Activated T-helper 1 cell treated with anti-CD3 and anti-CD28 coated beads, Interleukin-2, amount 50 U/mL, for 16 hours (primary cell): ENCODE data around the gene ATF5.

ENCODE experiments used
- DNase-seq, 2 donors: peaks; one replicate each; pipeline ENCODE4 v3.0.0-alpha.2; 2020; ENCODE audit warnings: low read depth in 1 of 2, low spot score in 1 of 2

ATF5 gene

DNA sequence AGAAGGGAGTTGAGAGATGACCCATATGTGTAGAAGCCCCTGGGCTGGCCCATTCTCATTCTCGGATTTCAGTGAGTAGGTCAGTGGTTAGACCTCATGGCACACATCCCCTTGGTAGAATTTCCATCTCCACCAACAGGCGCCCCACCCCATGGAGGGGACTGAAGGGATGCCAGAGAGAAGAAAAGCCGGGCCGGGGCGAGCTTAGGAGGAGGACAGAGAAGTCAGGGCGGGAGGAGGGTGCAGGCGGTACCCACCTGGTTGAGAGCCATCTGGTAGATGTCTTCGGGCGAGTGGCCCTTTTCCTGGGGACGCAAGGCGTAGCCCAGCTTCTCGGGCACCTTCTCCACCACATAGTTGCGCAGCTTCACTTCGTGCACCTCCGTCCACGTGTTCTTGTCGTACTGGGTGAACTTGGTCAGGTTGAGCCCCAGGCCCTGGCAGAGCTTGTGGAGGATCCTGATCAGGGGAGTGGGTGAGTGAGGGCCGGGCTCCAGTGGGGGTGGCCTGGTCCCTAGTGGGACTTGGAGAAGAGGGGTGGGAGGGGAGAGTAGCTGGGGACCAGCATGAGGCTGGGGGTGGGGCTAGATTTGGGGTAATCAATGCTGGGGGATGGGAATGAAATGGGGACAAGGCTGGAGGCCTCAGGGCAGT, 34.9 kb upstream of the ATF5 start:
- DNase-seq, result no peak

DNA sequence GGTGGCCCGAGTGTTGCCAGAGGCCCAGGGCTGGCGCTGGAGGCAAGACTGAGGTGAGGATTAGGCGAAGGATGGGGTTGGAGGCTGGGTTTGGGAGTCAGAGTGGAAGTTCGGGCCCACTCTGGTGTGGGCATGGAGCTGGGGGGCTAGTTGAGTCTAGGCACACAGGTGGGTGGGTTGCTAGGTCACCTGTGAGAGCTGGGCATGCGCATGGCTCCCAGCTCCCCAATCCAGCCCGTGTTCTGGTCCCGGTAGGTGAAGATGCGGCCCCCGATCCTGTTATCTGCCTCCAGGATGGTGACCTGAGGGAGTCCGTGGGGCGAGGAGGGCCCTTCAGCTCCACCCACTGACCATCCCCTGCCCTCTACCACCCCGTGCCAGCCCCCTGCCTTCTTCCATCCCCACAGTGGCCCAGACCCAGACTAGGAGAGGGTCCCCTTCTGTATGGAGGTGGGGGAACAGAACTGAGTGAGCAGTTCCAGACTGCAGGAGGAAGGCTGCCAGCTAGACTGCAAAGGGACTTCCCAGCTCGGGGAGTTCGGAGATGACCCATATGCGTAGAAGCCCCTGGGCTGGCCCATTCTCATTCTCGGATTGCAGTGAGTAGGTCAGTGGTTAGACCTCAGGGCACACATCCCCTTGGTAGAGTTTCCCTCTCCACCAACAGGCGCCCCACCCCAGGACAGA, 34.0 kb upstream of the ATF5 start:
- no peak for DNase-seq

DNA sequence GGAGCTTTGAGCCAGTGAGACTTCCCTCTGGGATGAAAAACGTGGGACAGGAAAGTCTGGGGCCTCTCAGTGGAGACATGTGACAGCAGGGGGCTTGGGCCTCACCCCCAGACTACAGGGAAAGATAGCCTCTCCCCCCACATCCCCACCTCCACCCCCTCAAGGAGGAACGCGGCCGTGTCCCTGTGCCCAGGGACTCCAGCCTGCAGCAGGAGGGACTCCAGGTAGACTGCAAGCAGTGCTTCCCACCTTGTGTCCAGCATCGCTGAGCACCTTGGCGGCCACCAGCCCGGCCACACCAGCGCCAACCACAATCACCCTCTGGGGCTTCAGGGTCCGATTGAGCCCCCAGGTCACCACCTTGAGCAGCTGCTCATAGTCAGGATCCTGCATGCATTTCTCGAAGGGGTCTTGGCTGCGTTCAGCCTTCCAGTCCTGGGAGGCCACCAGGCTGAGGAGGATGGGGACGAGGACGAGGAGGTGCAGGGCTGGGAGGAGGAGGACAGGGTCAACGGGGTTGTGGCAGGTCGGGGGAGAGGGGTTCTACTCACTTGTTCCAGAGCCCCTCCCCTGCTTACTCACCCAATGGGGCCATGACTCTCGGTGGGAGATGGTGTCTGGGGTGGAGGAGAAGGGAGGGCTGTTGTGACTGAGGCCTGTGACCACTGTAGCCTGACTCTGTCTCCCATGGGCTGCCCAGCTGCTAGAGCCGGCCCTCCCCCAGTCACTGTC, 33.3 kb upstream of the ATF5 start:
- no peak for DNase-seq

DNA sequence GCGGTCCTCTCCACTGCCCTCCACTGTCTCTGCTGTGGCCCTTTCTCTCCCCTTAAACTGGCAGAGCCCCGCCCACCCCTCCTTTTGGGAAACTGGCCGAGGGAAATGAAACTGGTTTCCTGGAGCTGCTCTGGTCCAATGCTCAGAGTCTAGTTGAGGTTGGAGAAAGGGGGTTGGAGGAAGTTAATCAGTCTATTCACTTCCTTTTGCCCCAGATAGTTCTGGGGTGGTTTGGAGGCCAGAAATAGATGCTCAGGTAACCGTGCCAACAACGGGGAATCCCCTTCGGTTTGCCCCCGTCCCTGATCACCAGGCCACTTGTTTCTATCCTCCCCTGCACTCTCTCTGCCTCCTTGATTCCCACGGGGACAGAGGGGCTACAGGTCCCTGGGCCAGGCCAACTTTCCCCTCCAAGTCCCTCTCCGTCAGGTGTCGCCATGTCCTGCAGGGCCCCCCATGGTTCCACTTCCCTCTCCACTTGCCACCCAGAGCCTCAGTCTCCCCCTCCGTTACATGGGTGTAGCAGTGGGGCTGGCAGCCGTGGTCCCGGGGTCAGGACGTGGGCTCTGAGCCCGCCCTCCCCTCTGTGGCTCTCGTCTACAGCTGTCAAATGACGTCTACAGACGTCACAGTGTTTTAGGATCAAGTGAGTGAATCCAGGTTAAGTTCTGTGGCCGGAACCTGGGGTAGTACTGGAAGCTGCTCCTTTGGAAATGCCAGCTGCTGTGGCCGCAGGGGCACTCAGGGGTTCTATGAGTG, 32.0 kb upstream of the ATF5 start, which contains the start of gene IL4I1:
IL4I1 (minus strand) TSS at position 25 of the 759 bp plus-strand sequence. CDS start 727 bp downstream, outside the sequence.
- DNase-seq, result peak in 1 of 2 donors; percentile 40

DNA sequence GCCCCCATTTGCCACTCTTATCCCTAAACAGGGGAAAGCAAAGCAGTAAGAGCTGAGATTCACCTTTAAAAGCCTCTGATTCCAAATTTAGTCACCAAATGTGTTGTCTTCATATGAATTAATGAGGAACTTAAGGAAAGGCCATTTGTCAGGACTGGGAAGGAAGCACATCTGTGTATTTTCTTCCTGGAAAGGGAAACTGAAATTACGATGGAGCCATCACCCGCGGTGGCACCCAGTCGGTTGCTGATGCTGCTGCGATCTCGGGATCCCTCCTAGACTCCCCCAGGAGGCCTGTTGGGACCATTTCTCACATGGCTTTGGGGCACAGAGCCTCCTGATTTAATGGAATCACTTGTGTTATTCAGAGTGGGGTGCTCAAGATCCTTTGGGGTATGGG, 24.9 kb upstream of the ATF5 start:
- DNase-seq, result no peak

DNA sequence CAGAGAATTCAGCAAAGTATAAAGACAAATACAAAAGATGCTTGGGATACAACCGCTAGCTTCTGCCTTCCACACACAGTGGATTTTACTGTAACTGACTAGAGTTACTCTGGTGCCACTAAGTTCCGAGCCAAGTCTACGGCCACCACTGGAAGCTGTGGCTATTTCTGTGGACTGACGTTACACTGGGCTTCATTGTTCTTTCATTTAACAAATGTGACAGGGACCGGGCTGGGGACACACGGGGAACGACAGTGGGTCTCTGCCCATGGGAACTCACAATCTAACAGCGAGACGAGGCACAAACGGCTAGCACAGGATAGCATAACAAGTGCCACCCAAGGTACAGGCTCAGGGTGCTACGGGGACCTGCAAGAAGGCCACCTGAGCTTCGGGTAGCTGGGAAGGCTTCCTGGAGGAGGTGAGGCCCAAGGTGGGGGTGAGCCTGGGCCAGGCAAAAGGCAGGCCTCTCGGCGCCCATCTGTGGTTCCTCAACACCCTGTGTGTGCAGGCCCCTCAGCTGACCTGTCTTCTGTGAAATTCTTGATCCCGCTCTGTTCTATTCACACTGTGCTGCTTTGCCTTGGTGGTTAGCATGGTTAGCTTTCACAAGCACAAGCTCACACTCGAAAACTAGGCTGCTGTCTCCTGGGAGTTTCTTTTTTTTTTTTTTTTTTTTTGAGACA, 22.0 kb upstream of the ATF5 start:
- DNase-seq, result no peak

DNA sequence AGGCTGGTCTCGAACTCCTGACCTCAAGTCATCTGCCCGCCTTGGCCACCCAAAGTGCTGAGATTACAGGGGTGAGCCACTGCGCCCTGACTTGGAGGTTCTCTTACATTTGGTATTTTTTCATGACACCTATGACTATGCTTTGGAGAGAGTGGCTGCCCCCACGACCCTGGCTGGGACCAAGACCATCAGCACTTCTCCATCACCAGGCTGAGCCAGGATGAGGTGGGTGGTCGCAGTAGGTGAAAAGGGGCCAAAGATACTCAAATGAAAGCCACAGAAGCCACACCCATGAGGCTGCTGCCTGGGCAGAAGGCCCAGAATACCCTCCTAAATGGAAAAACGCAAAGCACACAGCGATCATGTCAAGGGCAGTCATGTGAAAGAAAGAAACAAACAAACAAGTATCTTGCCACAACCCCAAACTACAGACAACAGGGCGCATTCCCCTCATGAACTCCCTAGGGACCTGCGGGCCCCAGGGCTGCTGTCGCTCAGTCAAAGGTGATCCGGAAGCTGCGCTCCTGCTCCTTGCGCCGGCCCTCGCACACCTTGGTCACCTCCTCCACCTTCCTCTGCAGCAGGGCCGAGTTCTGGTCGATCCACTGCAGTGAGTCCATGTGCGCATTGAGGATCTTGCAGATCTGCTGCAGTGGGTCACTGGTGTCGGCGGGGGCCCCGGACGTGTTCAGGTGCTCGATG, 21.1 kb upstream of the ATF5 start:
- no peak for DNase-seq

DNA sequence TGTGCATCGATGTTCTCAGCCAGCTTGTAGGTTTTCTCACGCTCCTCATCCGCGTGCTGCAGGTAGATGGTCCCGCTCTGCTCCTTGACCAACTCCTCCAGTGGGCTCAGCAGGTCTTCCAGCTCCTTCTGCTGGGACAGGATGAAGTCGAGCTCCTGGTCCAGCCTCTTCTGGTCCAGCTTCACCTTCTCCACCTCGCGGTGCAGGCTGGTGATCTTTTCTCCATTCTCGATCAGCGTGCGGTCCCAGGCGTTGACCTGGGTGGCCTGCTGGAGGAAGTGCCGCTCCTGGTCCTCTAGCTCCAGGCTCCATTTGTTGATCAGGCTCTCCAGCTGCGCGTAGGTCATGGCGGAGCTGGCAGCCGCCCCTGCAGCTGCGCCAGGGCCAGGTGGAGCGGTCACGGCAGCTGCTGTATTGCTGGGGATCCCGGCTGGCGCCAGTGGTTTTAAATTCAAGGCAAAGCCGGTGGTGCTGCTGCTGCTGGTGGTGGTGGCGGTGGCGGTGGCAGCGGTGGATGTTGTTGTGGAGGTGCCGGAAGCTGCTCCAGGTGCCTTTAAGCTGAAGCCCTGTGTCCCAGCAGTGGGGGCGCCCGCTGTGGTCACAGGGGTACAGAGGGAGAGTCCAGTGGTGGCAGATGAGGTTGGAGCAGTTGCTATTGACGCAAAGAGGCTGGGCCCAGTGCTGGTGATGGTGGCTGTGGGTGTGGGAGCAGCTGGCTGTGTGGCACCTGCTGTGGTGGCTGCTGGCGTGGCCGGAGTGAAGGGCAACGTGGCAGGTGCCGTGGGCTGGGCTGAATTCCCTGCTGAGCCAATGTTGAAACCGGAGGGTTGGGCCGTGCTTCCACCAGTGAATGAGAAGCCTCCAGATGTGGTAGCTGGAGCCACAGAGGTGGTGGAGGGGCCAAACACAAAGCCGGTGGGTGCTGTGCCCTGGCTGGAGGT, 20.3 kb upstream of the ATF5 start:
- DNase-seq, result no peak

DNA sequence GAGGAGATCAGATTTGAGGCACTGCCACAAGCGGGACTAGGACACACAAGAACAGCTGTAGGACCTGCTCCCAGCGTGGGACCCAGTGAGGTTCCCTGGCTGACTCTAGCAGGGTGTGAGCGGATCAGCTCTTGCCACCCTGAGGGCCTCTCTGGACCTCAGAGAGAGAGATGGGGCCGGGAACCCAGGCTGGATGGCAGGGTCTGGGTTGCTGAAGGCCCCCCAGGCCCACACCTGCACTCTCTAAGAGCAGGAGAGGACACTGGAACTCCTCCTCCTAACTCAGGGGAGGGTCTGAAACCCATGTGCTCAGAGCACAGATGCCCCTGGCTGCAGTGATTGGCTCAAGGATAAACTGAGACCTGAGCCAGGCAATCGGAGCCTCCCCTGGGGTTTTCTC, 18.8 kb upstream of the ATF5 start:
- no peak for DNase-seq

DNA sequence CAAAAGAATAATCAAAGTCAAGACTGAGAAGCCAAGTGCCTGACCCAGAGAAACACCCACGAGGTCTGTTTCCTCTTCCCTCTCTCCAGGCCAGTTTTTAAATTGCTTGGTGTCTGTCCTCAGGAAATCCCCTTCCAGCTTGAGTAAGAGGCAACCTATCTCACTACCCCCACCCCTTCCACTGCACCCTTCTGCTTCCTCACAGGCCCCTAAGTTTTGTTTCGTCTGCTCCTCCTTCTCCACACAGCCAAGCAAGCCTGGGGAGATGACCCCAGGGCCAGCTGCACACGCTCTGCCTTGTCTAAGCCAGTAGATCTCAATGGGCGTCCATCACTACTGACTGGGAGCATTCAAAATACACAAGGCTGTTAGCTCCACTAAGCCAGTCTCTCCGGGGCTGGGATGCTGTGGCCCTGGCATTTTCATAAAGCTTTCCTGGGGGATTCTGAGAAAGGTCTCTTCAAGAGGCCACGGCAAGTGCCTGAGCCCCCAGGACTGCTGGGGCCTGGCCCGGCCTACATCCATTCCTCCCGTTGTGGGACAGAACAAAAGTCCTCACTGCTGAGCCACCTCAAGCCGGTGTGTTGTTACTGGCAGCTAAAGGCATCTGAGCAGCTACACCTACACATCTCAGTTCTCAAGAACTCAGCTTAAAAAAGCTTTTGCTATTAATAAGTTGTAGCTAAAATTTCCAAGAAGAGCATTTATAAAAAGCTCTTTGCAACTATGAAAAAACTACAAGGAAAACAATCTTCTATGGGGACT, 17.4 kb upstream of the ATF5 start:
- no peak for DNase-seq

DNA sequence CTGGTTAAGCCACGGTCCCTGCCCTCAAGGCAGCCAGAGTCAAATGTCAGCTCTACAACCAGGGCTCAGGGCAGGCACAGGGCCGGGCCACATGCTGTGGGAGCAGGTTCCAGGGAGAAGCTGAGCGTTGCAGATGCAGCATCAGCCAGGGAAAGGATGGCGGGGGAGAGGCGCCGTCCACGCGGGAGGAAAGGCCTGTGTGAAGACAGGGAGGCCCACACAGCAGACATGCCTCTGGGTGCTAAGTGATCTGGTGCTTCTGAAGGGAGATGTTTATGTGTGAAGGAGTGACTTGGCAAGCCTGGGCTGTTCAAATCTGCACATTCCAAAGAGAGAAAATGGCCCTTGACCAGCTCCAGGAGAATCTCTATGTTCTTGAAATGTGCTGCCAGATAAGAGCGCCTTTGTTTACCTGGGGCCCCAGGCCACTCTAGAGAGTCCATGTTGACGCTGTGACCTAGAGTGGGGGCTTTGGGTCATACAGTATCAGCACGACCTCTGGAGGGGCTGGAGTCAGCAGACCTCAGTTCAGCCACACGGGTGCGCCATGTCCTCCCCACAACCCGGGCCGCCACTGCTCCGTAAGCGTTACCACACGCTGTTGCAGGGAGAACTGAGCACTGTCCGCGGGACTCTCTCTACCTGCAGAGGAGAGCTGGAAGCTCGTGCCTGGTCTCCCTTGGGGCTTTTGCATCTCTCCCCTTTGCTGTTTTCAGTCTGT, 15.9 kb upstream of the ATF5 start:
- DNase-seq, result no peak

DNA sequence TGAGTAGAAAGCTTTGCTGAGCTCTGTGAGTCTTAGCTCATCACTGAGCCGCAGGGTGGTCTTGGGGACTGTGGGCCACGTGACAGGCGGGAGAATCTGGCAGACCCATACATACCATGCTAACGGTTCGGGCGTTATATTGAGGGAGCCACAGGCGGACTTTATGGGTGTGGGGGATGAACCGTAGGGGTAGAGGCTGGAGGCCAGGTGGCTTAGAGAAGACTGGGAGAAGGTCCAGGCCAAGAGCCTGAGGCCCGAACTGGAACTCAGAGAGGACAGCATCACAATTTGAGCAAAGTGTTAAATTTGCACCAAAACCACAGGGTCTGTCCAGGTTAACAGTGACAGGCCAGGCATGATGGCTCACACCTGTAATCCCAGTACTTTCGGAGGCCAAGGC, 15.3 kb upstream of the ATF5 start:
- no peak for DNase-seq

DNA sequence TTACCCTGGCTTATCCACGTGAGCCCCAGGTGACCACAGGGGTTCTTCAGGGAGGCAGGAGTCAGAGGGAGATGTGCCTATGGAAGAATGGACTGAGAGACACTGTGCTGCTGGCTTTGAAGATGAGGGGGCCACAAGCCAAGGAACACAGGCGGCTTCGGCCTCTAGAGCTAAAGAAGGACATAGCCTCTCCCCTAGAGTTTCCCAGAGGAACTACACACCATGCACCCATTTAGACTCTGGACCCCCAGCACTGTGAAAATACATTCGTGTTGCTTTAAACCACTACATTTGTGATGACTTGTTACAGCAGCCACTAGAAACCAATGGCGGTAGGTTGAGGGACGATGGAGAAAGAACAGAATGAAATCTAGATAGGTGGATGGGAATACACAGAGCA, 13.7 kb upstream of the ATF5 start:
- no peak for DNase-seq

DNA sequence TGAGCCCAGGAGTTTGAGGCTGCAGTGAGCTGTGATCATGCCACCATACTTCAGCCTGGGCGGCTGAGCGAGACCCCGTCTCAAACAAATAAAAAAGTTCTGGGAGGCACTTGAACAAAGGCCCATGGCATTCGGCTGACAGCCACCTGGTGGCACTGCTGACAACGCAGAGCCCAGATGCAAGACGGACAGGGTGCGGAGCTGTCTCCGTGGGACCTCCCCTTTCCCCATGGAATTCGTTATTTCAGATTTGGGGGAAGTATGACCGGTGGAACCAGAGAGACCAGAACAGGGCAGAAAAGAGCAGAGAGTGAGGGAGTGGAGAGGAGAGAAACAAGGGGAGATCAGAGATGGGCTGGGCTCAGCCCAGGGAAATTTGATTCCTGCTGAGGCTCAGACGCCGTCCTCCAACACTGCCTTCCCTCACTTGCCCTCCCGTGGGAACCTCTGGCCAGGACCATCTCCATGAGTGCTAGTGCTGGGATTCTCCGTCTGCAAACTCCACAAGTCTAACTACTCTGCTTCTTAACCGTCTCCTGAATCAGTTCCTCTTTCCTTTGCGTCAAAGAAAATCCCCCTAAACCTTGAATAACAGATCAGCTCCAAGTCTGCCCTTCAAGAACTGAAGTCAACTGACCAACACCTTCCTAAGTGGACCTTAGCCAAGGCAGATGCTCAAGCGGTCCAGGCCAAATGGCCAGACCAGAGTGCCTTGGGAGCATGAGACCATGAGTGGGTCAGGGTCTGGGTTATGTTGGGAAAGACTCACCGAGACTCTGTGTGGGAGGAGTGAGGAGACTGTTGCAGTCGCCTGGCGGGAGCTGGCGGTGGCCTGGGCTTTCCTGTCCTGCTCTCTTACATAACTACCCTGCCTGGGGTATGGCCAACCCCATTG, 11.9 kb upstream of the ATF5 start:
- no peak for DNase-seq

DNA sequence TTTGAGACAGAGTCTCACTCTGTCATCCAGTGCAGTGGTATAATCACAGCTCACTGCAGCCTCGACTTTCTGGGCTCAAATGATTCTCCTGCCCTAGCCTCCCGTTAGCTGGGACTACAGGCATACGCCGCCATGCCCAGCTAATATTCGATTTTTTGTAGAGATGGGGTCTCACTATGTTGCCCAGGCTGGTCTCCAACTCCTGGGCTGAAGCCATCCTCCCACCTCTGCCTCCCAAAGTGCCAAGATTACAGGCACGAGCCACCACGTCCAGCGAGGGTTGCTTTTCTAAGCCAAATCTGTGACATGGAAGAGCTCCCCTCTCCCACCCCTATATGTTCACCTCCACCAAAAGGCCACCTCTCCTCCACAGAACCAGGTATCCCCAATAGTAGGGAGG, 10.9 kb upstream of the ATF5 start:
- DNase-seq, result no peak

DNA sequence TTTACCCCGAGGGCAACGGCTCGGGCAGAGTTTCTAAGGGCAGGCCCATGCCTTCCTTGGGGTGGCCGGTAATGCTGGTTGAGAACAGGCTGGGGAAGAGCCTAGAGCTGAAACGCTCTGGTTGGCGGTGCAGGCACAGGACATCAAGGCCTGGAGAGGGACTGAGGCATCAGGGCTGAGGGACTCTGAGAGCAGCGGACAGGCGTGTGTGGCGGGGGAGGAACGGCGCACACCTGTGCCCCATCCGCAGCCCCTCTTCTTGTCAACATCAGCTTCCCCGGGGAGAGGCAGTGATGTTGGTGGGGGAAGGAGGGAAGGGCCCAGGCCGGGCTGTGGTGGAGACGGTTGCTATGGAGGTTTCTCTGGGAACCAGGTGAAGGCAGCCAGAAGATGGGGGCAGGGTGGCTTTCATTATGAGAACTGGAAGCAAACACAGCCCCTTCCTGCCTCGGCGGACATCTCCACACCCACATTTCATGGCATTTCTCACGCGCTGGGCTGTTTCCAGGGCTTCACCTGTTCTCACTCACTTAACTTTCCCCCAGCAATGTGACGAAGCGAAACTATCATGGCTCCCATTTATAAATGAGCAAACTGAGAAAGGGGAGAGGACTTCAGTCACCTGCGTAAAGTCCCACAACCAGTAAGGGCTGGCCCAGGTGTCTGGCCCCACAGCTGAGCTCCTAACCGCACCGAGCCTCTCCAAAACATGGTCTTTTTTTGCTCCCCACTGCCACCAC, 8.2 kb upstream of the ATF5 start:
- no peak for DNase-seq
